DMS79 treated with DMSO at 0.1 percent for 48 hours (cell line): Measurements from ENCODE around the gene ODF2.
"Not testable (repeated sequence)": the region's sequence is repeated elsewhere in the genome, so short reads cannot be mapped to it uniquely, and the experiment has no call there.

ENCODE experiments used
- DNase-seq: peaks from one replicate; lab custom pipeline; 2025; lab: John Stamatoyannopoulos, UW

ODF2 gene

DNA sequence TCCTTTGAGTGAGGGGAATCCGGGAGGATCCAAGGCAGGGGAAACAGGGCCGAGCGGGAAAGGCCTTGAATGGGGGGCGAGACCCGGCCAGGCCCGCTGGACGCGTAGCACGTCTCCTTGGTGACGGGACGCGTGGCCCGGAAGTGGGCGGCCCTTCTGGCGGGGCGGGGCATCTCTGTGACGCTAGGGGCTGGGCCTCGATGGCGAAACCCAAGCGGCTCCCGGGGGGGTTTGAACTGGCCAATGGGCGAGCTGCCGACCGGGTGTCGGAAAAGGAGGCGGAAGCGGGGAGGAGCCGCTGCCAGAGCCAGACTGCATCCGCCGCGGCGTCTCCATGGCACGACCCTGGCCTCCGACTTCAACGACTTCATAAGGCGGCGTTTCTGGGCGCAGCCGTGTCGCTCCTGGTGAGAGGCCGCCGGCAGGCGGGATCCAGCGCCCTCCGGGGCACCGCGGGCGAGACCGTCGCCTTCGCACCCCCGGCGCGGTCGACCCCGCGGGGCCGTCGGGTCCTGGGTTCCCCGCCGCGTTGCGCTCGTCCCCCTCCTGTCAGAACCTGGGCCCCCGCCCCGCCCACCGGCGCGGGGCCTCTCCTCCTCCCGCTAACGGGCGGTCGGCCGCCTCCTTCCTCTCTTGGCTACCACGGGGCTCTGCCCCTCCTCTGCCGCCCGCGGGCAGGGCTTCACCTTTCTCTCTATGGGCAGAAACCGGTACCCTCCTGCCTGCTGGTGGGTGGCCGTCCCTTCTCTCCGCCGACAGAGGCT is at the start of gene ODF2:
TSS of gene ODF2 (plus strand) at position 158 of the 764 bp plus-strand sequence. CDS start at position 244, 86 bp downstream.
- DNase-seq = peak; percentile 93

DNA sequence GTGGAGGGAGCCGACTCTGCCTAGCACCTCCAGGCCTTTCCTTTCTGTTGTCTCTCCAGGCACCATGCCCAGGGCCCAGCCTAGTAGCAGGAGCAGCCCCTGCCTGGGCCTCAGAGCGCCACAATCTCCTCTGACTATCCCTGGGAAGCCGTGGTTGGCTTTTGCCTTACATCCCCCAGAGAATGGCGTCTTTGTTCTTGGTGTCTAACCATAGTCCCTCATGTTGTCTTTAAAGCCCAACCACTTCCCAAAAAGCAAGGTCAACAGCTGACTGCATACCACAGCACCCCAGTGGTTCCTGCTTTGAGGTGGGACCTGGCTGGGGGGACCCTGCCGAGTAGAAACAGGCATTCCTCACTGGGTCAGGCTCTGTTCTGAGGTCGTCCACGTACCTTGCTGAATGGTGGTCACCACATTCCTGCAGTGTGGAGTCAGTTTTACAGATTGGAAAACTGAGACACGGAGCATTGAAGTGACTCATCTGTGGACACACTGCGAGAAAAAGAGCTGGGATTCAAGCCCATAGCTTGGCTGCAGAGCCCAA is 48.9 kb upstream of the ODF2 start:
- no peak for DNase-seq

DNA sequence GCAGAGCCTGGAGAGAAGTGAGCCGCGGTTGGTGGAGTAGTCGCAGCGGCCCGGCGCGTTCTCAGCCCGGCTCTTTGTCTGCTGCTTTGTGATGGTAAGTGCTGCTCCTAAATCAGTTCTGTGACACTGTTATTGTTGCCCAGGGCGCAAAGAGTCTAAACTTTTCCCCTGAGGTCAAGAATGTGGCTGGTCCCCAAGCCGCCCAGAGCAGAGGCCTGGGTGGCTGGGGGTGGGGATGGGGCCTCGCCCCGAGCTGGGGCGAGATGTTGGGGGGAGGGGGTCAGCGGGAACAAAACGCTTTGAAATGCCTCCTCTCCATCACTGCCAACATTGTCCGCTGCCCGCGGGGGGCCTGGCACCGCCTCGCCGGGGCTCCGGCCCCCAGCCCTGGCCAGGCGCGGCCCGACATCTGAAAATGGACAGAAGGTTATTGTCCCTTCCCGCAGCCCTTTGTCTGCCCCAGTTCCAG is 46.8 kb upstream of the ODF2 start:
- DNase-seq = no peak

DNA sequence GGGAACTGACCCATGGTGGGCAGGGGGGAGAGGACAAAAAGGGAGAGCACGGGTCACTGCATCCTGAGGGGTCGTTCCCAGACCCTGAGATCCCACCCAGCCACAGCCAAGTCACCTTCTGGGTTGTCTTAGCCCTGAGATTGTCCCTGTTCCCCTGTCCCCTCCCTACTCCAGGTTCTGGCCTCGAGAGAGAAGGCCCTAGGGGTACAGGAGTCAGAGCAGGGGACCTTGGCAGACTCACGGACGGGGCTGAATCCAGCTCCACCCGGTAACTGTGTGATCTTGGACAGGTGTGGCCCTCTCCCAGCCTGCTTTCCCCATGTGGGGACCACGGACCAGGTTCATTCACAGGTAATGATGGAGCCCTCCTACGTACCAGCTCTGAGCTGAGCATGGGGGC is 46.4 kb upstream of the ODF2 start:
- DNase-seq = no peak

DNA sequence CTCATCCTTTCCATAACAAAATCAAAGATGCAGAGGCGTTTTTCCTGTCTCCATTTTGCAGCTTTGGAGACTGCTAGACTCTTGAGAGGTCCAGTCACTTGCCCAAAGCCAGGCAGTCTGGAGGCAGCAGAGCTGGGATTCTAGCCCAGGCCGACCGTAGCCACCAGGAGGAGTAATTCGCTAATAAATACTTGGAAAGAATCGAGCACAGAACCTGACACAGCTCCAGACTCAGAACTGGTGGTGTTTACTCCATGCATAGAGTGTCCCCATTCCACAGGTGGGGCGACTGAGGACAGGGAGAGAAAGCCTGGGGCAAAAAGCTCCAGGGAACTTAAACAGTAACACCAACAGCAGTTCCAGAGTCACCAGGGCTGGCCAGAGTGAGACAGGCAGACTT is 45.8 kb upstream of the ODF2 start:
- DNase-seq = no peak

DNA sequence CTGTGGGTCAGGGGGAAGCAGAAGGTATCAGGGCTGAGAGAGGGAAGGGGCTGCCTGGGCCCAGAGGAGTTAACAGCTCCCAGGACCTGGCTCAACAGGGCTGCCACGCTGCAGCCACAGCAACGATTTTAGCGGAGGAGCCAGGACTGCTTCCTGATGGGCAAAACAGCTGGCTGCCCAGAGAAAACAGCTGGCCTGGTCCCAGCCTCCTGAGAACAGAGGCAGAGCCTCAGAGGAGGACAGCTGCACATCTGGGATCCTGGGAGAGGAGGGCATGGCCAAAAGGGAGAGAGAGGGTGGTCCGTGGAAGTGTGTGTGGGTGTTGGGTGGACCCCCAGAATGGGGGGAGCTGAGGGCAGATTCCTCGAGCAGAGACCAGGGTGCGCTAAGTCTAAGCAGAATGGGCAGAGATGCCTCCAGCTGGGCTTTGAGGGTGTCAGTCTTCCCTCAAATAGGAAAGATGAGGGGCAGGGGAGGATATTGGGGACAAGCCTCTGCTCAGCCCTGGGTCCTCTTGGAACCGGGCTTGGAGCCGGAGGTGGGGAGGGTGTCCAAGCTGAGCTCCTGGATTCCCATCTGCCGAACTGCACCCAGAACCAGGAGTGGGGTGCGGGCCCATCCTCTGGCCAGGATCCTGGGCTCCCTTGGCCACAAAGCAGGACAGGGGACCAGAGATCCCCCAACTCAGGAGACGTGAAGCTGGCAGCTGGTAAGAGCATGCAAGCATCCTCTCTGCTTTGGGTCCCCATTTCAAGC is 44.3 kb upstream of the ODF2 start:
- no peak for DNase-seq

DNA sequence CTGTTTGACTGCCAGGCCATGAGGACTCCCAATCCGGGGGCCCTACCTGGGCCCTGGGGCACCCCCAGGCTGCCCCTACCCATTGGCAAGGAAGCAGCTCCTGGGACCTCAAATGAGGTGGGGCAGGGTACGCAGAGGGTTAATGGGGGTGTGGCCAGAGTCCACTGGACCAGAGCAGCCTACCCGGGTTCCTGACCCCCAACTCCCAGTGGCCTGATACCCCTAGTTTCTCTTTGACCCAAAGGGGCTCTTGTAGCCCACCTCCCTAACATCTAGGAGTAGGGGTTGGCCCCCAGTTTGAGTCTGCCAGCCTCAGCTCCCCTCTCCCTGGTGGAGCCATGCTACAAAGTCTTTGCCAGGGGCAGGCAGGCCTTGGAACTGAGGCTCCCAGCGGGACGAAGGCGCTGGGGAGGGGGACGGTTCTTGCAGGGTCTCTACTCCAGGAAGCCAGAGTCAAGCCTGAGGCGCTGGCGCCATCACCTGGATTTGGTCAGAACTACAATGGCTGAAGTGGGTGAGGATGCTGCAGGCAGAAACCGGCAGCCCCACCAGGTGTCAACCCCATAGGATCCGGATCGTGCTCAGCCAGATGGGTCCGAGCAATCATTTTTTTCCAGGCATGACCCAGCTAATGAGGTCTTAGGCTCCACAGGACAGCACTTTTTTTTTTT is 43.6 kb upstream of the ODF2 start:
- peak; percentile 89 for DNase-seq

DNA sequence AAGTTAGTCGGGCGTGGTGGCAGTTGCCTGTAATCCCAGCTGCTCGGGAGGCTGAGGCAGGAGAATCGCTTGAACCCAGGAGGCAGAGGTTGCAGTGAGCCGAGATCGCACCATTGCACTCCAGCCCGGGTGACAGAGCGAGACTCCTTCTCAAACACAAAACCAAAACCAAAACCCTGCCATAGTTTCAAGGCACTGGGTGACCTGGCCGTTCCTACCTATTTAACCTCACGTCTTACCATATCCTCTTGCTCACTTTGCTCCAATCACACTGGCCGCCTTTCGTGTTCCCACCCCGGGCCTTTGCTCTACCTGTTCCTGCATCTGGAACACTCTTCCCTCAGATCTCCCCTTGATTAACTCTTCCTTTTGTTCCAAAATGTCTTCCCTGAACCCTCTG is 42.1 kb upstream of the ODF2 start:
- DNase-seq = not testable (repeated sequence)

DNA sequence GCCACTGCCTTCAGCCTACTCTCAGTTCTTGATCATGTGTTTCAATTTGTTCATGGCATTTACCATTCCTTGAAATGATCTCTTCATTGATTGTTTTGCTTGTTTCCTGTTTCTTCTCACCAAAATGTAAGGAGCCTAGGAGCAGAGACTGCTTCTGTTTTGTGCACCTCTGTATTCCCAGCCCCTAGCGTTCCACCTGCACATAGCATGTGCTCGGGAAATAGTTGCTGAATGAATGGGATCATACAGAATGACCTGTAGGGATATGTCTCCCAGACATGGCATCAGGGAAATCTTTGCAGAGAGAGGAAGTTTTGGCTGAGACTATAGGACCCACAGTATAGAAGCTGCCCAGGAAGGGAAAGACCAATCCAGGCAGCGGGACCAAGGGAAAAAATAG is 41.3 kb upstream of the ODF2 start:
- DNase-seq = no peak

DNA sequence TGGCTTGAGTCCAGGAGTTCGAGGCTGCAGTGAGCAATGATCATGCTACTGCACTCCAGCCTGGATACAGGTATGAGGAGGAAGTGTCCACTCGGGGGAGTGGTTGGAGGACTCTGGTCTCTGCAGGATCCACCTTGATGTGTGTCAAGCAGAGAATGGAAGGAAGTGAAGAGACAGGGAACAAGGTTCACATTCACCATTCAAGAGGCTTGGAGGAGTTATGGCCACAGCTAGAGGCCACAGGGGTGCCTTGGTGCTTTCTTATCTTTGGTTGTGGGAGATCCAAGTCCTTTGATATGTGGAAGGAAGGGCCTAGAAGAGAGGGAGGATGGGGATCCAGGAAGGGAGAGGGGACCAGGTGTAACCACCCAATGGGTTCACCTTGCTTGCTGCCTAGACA is 40.5 kb upstream of the ODF2 start:
- no peak for DNase-seq

DNA sequence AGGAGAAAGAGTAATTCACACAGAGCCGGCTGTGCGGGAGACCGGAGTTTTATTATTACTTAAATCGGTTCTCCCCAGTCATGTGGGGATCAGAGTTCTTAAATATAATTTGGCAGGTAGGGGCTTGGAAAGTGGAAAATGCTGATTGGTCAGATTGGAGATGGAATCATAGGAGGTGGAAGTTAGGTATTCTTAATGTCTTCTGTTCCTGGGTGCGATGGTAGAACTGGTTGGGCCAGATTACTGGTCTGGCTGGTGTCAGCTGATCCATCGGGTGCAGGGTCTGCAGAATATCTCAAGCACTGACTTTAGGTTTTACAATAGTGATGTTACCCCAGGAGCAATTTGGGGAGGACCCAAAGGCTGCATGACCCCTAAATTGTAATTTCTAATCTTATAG is 39.8 kb upstream of the ODF2 start:
- peak; percentile 13 for DNase-seq

DNA sequence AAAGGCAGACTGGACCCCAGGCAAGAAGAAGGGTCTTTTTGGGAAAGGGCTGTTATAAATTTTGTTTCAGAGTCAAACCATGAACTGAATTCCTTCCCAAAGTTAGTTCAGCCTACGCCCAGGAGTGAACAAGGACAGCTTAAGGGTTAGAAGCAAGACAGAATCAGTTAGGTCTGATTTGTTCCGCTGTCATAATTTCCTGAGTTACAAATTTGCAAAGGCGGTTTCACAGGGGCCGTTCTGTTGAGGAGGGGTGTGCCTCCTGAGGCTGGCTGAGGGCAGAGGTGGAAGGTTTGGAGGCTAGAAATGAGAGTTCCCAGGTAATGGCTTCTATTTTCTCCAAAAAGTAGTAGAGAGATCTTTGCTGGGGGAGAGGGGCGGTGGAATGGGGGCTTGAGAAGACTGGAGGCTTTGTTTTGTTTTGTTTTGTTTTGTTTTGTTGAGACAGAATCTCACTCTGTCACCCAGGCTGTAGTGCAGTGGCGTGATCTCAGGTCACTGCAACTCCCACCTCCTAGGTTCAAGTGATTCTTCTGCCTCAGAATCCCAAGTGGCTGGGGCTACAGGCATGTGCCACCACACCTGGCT is 39.3 kb upstream of the ODF2 start:
- DNase-seq = no peak

DNA sequence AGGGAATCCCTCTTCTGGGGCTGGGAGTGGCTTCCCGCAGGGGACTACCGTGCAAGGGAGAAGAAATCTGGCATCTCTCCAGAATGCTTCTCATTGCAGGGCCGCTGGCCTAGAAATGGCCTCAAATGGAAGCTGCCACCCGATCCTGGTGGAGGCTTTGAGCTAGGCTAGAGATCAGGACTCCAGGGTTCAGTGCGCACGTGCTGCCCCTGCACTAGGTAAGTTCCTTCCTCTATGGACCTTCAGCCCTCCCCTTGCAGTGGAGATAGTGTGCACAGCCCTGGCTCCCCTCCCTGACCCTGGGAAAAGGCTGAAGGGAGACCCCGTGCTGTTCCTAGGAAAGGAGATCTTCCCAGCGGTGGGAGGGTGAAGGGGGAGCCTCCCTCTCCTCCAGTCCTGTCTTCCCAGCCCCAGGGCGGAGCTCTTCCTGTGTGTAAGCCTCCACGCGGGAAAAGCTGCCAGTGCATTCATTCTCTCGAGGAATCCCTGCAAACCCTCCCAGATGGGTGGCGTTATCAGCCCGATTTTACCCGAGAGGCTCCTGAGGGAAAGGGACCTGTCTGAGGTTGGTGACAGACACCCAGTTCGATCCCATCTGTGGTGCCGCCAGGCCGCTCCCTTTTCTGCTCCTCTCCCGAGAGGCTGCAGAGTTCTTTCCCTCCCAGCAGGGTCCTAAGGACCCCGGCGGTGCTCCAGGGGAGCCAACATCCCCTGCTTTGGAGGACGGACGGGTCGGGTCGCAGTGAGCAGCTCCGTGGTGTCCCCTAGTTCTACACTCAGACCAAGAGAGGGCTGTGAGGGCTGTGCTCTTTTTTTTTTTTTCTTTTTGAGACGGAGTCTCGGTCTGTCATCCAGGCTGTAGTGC is 36.5 kb upstream of the ODF2 start:
- DNase-seq = peak; percentile 86

DNA sequence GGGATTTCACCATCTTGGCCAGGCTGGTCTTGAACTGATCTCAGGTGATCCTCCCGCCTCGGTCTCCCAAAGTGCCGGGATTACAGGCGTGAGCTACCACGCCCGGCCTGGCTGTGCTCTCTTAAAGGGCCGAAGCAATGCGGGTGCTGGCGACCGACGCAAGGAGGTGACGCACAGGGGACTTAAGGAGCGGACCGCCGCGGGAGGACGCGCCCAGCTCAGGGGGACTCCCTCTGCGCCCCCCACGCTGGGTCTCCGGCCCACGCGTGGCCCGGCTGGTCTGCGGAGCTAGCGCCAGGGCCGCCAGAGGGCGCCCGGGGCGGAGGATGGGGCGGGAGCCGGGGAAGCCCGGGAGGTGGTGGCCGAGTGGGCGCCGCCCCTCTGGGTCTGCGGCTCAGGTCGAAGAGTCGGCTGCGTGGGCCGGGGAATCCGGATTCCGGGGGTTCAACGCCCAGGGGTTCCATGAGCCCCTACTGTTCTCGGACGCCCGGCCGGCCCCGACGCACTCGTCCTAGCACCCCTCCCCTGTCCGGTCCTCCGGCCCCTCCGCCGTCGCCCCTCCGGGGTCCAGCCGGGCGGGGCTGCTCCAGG is 35.7 kb upstream of the ODF2 start:
- peak; percentile 48 for DNase-seq

DNA sequence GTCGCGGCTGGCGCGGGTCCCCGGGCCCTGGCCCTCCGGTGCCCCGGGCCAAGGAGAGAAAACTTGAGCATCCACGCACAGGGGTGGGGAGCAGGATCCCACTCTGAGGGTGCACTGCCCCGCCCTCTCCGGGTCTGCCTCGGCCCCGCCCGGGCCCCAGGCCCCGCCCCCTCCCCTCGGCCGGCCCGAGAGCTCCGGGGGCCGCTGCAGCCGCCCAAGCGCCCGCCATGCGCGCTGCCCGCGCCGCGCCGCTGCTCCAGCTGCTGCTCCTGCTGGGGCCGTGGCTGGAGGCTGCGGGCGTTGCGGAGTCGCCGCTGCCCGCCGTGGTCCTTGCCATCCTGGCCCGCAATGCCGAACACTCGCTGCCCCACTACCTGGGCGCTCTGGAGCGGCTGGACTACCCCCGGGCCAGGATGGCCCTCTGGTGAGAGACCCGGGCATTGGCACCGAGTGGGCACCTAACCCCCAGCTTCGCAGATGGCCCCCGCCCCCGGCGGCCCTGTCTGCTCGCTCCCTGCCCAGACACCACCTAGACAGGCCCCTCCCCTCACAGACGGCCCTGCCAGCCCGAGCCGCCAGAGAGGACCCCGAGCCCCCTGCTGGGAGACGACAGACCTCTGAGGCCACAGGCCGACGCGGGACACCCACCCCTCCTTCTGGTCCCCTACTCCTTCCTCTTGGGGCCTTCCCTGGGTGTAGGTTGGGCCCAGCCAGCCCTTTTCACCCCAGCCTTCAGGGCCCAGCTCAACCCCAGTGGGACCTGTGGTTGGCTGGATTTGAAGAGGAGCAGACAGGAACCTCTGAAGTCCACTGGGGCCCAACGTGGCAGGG is 34.9 kb upstream of the ODF2 start, which contains the start of gene CERCAM:
TSS of gene CERCAM (plus strand) at position 207 of the 831 bp plus-strand sequence. CDS start at position 228, 21 bp downstream.
- peak; percentile 12 for DNase-seq

DNA sequence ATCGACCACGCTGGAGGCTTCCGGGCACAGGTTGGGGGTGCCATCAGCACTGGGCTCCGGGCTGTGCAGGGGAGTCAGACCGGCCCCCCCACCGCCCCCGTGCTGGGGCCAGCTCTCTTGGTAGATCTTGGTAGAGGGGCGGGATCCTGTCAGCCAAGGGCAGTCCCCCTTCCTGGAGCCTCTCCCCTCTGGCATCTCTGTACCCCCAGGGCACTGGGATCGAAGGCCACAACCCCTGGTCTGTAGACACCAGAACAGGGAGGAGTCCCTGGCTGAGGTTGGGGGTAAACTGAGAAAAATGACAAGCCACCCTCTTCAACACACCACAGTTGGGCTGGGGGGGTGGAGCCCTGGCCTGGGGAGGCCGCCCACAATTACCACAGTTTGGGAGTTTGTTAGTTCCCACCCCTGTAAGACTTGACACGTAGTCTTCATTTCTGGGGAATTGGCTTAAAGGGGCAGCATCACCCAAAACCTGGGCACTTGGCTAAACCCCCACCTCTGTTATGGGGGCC is 34.3 kb upstream of the ODF2 start:
- no peak for DNase-seq

DNA sequence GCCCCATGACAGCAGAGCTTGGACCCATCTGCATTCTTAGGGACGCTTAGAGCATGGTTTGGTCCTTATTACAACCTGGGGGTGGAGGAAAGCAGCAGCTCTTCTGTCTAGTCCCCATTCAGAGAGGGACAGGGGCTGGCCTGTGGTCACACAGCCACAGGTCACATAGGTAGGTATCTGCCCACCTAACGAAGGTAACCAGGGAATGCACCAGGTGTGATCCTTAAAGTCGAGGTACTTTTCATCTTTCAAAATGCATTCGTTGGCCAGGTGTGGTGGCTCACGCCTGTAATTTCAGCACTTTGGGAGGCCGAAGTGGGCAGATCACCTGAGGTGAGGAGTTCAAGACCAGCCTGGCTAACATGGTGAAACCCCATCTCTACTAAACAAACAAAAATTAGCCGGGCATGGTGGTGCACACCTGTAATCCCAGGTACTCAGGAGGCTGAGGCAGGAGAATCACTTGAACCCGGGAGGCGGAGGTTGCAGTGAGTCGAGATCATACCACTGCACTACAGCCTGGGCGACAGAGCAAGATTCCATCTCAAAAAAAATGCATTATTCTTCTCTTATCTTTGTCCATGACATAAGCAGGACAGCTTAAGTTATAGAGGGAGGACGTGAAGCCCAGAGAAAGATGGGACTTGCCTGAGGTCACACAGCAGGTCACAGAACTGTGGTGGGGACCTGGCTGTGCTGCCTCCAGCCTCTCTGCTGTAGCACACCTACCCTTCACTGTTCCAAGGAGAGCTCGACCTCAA is 33.6 kb upstream of the ODF2 start:
- not testable (repeated sequence) for DNase-seq

DNA sequence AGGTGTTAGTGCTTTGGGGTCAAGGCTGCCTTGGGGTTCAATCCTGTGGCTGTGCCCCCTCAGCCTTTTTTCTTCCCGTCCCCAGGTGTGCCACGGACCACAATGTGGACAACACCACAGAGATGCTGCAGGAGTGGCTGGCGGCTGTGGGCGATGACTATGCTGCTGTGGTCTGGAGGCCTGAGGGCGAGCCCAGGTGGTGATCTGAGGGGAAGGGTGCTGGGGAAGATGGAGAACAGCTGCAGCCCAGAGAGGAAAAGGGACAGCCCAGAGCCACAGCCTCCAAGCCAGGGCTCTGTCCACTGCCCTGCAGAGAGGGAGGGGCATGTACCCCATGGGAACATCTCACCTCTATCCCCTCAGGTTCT is 33.0 kb upstream of the ODF2 start:
- DNase-seq = no peak

DNA sequence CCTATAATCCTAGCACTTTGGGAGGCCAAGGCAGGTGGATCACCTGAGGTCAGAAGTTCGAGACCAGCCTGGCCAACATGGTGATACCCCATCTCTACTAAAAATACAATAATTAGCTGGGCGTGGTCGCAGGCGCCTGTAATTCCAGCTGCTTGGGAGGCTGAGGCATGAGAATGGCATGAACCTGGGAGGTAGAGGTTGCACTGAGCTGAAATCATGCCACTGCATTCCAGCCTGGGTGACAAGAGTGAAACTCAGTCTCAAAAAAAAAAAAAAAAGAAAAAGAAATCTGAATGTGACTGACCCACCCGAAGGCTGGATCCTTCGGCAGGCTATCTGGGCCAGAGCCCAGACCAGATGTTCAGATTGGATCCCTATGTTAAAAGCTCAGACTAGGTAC is 32.5 kb upstream of the ODF2 start:
- not testable (repeated sequence) for DNase-seq
